Measurements from ENCODE around the gene FIG4.
A peak's percentile ranks its signal among the peaks of the same experiment; 100 is the strongest.
"Not testable (repeated sequence)": the region's sequence is repeated elsewhere in the genome, so short reads cannot be mapped to it uniquely, and the experiment has no call there.

FIG4 gene

GRCh38 chr6:109744779-109745178 lies 53.7 kb downstream of the FIG4 start:
- not testable (repeated sequence) for H3K27ac ChIP-seq

GRCh38 chr6:109747221-109747620 lies 56.1 kb downstream of the FIG4 start:
- no peak for DNase-seq (ENCODE audit: low read depth, low spot score)
- no peak overlapping the region for H3K27ac ChIP-seq

More at GRCh38 chr6:109744779-109745178, 53.7 kb downstream of the FIG4 start:
- not testable (repeated sequence) for DNase-seq (ENCODE audit: low read depth, low spot score)

- H3K27ac ChIP-seq = no peak overlapping the region
- no peak for DNase-seq (ENCODE audit: low read depth, low spot score)
Observed at GRCh38 chr6:109759098-109759955, 68.2 kb downstream of the FIG4 start.

- H3K27ac ChIP-seq = no peak overlapping the region
Observed at GRCh38 chr6:109760208-109760607, 69.1 kb downstream of the FIG4 start.

GRCh38 chr6:109762166-109762565 lies 71.1 kb downstream of the FIG4 start:
- H3K27ac ChIP-seq = no peak overlapping the region

More at GRCh38 chr6:109760208-109760607, 69.1 kb downstream of the FIG4 start:
- no peak for DNase-seq (ENCODE audit: low read depth, low spot score)

GRCh38 chr6:109762769-109763441 lies 71.8 kb downstream of the FIG4 start:
- no peak for DNase-seq (ENCODE audit: low read depth, low spot score)
- H3K27ac ChIP-seq = no peak overlapping the region

More at GRCh38 chr6:109762166-109762565, 71.1 kb downstream of the FIG4 start:
- DNase-seq (ENCODE audit: low read depth, low spot score) = no peak

- DNase-seq (ENCODE audit: low read depth, low spot score) = no peak
- H3K27ac ChIP-seq = no peak overlapping the region
Observed at GRCh38 chr6:109766167-109766566, 75.1 kb downstream of the FIG4 start.

- no peak for DNase-seq (ENCODE audit: low read depth, low spot score)
- H3K27ac ChIP-seq = peak overlapping the region; percentile 16
Observed at GRCh38 chr6:109767961-109768360, 76.9 kb downstream of the FIG4 start.

- H3K27ac ChIP-seq = peak overlapping the region; percentile 16
- peak; percentile 45 for DNase-seq (ENCODE audit: low read depth, low spot score)
Observed at GRCh38 chr6:109768485-109768884, 77.4 kb downstream of the FIG4 start.

- peak overlapping the region; percentile 16 for H3K27ac ChIP-seq
Observed at GRCh38 chr6:109769213-109769612, 78.1 kb downstream of the FIG4 start.

GRCh38 chr6:109770047-109770446 lies 79.0 kb downstream of the FIG4 start:
- H3K27ac ChIP-seq = no peak overlapping the region
- no peak for DNase-seq (ENCODE audit: low read depth, low spot score)

More at GRCh38 chr6:109769213-109769612, 78.1 kb downstream of the FIG4 start:
- DNase-seq (ENCODE audit: low read depth, low spot score) = no peak

- DNase-seq (ENCODE audit: low read depth, low spot score) = no peak
- H3K27ac ChIP-seq = no peak overlapping the region
Observed at GRCh38 chr6:109770779-109771178, 79.7 kb downstream of the FIG4 start.

- peak; percentile 20 for DNase-seq (ENCODE audit: low read depth, low spot score)
- peak overlapping the region; percentile 46 for H3K27ac ChIP-seq
Observed at GRCh38 chr6:109771939-109772755, 81.1 kb downstream of the FIG4 start.

GRCh38 chr6:109772883-109773431 lies 81.9 kb downstream of the FIG4 start:
- no peak for DNase-seq (ENCODE audit: low read depth, low spot score)
- no peak overlapping the region for H3K27ac ChIP-seq

GRCh38 chr6:109781001-109781400 lies 89.9 kb downstream of the FIG4 start:
- DNase-seq (ENCODE audit: low read depth, low spot score) = no peak
- no peak overlapping the region for H3K27ac ChIP-seq

- DNase-seq (ENCODE audit: low read depth, low spot score) = no peak
Observed at GRCh38 chr6:109782491-109782999, 91.4 kb downstream of the FIG4 start.

GRCh38 chr6:109783250-109783986 lies 92.3 kb downstream of the FIG4 start:
- H3K27ac ChIP-seq = no peak overlapping the region
- DNase-seq (ENCODE audit: low read depth, low spot score) = no peak

More at GRCh38 chr6:109782491-109782999, 91.4 kb downstream of the FIG4 start:
- H3K27ac ChIP-seq = no peak overlapping the region

GRCh38 chr6:109787312-109787711 lies 96.2 kb downstream of the FIG4 start:
- no peak for DNase-seq (ENCODE audit: low read depth, low spot score)
- H3K27ac ChIP-seq = no peak overlapping the region

- DNase-seq (ENCODE audit: low read depth, low spot score) = no peak
- H3K27ac ChIP-seq = no peak overlapping the region
Observed at GRCh38 chr6:109788687-109789086, 97.6 kb downstream of the FIG4 start.
